ENCODE measurements around the gene LYRM4.

The LYRM4 gene

GRCh38 chr6:5174756-5175549 lies 85.8 kb downstream of the LYRM4 start:
- no peak for DNase-seq (ENCODE audit: low spot score)

DNA sequence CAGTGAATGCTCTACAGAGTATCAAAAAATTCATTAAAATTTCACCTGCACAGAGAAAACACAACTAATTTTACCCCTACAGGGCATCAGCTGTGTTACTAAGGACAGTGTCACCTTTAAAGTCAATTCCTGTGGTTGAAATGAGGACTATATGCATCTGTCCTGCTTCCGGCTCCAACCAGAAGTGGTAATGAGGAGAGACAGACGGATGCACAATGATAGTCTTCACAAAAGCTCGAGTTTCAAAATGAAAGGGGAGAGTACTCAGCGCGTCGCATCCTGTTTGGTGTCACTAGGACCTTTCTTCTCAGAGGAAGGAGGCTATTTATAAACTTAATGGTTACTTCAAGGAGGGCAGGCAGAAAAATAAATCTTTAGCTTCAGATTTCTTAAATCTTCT lies 86.5 kb downstream of the LYRM4 start:
- DNase-seq (ENCODE audit: low spot score), result peak; percentile 86

GRCh38 chr6:5173810-5174209 lies 86.9 kb downstream of the LYRM4 start:
- DNase-seq (ENCODE audit: low spot score), result no peak

- DNase-seq (ENCODE audit: low spot score), result no peak
Measured at GRCh38 chr6:5172897-5173474, 87.8 kb downstream of the LYRM4 start.

DNA sequence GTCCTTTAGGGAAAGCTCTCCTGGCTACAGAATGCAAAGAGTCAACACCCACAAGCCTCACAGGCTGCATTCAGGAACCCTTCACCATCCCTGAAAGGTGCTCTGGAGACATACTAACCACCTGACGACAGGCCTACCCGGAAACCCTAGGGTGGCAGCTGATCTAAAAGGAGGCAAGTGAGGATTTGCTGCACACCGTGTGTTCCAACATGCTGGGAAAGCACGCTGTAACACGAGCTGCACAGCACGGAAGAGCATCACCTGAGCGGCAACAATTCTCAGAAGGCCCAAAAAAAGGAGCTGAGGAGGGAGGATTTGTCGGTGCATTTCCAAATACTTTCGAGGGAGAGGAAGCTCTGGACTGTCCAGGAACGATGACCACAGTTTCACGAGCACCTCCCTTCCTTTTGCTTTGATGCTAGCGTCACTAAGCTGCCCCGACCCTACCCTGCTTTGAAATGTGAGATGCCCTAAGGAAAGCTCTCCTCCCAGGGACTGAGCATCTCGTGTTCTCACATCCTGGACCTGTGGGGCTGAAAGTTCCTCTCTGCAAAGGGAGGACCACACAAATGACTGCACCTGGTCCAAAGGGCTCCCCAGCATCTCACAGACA lies 88.6 kb downstream of the LYRM4 start:
- no peak for DNase-seq (ENCODE audit: low spot score)

DNA sequence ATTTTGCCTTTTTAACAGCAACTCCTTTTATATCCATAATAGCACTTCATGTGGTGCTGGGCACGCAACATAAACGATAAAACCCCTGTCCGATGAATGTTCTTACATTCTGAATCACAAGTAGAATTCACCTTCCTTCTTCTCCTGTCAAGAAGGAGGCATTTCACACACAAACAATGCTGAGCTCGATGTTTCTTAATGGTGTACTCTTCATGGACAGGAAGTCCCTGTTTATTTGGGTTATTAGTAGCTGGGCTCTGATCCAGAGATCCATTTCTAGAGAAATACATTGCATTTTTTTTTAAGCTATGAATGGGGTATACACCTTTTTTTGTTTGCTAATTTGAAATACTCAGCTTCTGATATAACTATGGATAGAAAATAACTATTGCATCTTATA lies 93.2 kb downstream of the LYRM4 start:
- DNase-seq (ENCODE audit: low spot score), result no peak

DNA sequence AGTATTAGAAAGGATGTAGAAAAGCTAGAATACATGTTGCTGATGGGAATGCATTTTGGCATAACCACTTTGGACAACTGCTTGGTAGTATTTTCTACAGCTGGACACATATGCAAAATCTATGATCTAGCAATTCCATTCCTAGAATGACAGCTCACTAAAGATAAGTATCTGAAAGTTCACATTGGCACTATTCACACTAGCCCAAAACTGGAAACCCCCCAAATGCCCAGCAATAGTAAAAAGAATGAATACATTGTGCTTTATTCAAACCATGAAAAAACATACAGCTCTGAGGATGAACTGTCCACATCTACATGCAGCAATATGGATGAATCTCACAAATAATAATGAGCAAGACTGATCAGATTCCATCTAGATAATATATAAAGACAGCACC lies 96.7 kb downstream of the LYRM4 start:
- DNase-seq (ENCODE audit: low spot score), result no peak

- DNase-seq (ENCODE audit: low spot score), result no peak
Measured at GRCh38 chr6:5163247-5163646, 97.5 kb downstream of the LYRM4 start.

DNA sequence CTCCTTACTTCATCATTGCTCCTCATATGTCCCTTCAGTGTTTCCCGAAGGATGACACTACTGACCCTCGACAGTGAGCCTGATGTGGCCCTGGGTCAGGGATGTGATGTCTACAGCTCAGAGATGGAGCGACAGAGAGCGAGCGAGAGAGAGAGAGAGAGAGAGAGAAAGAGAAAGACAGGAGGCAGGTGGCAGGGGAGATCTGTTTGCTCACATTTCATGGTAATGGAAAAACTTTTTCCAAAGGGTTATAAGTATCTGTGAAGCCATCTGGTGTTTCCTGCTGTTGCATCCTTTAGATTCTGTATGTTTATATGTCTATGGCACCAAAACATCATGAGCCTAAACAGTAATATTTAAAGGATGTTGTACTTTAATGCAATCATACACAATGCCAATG lies 98.4 kb downstream of the LYRM4 start:
- no peak for DNase-seq (ENCODE audit: low spot score)

DNA sequence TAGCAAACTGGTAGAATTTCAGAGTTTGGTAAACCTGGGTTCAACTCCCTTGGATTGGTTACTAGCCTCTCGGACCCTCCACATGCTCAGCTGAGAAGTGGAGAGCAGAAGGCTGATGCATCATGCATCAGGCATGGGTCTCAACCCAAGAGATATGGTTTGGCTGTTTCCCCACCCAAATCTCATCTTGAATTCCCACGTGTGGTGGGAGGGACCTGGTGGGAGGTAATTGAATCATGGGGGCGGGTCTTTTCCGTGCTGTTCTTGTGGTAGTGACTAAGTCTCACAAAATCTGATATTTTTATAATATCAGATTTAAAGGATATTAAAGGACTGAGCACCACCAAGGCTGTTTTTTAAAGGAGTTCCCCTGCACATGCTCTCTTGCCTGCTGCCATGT lies 100.5 kb downstream of the LYRM4 start:
- no peak for DNase-seq (ENCODE audit: low spot score)

- no peak for DNase-seq (ENCODE audit: low spot score)
Measured at GRCh38 chr6:5159162-5159561, 101.6 kb downstream of the LYRM4 start.

GRCh38 chr6:5158180-5158579 lies 102.6 kb downstream of the LYRM4 start:
- DNase-seq (ENCODE audit: low spot score), result no peak

- DNase-seq (ENCODE audit: low spot score), result no peak
Measured at GRCh38 chr6:5157621-5158138, 103.1 kb downstream of the LYRM4 start.

DNA sequence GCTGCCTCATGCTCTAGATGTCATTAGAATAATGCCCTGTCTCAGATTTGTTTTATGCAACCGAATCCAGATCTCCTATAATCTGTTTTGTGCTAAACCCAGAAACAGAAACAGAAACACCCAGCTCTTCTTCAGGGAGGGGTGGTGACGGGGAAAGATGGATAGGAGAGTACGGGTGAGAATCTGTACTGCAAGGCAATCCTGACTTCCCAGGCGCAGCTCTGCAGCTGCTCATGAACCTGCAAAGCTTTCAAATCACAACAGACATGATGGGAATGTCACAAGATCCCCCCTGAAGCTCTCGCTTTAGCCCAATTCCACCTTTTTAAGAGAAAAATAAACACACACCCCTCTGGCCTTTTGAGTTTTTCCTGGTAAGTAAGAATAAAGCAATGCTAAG lies 104.1 kb downstream of the LYRM4 start:
- no peak for DNase-seq (ENCODE audit: low spot score)

DNA sequence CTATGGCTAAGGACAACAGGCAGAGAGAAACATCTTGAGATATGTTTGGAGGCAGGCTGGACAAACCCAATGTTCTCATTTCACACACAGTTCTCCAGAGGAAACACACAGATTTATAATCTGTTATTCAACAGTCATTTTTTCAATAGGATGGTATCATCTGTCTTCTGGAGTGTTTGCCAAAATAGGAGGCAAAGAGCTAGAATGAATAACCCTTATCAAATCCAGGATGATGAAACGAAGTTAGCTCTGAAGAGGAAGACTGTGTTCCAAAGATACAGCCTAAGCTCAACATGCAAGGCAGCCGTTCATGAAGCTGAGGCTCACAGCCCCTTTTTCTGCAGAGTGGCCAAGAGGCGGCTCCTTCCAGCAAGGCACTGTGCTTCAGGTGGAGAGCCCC lies 104.8 kb downstream of the LYRM4 start:
- DNase-seq (ENCODE audit: low spot score), result no peak

DNA sequence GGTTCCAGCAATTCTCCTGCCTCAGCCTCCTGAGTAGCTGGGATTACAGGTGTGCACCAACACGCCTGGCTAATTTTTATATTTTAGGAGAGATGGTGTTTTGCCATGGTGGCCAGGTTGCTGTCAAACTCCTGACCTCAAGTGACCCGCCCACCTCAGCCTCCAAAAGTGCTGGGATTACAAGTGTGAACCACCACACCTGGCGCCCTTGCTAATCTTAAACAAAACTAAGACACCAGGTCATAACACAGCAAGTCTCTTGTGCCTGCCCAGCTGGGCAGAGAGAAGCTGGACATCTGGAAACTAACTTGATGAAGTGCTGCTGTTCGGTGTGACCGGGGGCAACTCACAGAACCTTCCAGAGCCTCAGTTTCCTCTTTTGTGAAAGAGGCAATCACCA lies 107.6 kb downstream of the LYRM4 start:
- no peak for DNase-seq (ENCODE audit: low spot score)

DNA sequence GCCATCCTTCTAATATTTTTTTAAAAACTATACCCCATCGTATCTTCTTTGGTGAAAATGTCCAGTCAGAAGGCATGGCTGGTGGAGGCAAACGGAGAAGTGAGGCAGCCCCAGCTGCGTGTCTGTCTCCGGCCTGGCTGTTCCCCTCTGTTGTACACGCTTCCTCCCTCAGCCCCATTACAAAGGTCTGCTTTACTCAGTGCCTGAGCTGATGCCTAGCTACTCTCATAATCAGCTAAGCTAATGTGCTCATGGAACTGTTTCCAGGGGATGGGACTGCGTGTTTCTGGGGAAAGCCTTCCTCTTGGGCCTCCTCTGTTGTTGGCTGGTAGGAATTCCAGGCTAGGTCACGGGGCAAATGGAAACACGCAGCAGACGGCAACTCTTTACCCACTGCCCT lies 108.3 kb downstream of the LYRM4 start:
- no peak for DNase-seq (ENCODE audit: low spot score)

DNA sequence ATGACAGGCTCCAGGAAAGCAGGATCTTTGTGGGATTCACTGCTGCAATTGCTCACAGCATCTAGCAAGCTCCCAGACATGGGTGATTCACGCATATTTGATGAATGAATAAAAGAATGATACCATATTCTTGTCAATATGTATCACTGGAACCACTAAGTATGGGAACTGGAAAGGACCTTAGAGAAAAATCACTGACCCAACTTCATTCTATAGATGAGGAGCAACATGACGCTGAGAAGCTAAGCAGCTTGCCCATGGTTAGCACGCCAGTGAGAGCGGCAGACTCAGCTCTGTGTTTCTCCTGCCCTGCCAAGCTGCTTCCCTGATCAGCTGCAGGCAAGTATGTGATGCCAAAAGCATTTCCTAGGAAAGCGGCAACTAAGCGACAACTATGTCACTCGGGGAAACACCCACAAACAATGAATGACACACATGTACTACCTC lies 108.8 kb downstream of the LYRM4 start:
- no peak for DNase-seq (ENCODE audit: low spot score)

GRCh38 chr6:5151360-5151954 lies 109.3 kb downstream of the LYRM4 start:
- DNase-seq (ENCODE audit: low spot score), result no peak

- DNase-seq (ENCODE audit: low spot score), result no peak
Measured at GRCh38 chr6:5150551-5151075, 110.1 kb downstream of the LYRM4 start.

DNA sequence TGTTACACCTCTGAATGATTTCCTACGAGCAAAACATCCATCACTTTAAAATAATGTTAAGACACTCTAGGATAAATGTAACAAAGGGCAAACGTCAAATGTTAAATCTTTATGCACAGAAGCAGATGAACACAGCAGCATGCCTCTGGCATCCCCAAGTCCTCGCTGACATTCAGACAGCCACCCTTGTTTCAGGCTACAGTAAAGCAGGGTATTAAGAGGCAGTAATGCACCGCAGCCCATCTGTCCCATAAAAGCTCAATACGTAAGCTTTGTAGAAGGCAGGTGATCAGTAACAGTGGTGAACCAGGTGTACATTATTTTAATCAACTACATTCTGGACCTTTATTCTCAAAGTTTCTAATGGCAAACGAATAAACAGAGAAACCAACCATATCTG lies 110.9 kb downstream of the LYRM4 start:
- no peak for DNase-seq (ENCODE audit: low spot score)

DNA sequence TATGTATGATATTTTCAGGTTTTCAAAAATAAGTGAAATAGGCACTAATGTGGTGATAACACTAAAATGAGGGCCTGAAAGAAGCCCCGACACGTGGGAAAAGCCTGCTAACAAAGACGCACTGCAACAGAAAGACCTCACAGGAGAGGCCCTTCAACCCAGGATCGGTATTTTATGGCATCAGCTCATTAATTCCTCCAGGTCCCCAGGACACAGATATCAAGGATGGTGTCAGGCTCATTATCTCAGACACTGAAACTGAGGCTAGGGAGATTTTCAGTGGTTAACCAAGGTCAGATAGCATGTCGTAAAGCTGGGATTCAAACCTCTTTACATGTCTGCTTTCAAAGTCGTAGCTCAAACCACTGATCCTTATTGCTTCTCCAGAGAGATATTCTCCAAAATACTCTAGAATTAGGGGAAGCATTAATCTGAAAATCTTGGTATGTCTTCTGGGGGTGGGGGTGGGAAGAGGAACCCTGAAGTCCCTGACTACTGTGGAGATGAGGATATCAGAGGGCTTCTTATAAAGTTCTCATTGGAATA lies 111.5 kb downstream of the LYRM4 start:
- DNase-seq (ENCODE audit: low spot score), result no peak
